Suppressor macrophage treated with lipopolysaccharide for 1 hour (primary cell): ENCODE measurements around the gene TMEM140.

Experiments used
- DNase-seq, 3 donors: peaks; one replicate each; pipeline ENCODE4 v3.0.0-alpha.2; 2020 to 2022

TMEM140 gene

GRCh38 chr7:135175931-135176330 lies 28.1 kb downstream of the TMEM140 start:
- DNase-seq: no peak

GRCh38 chr7:135177028-135177696 lies 29.3 kb downstream of the TMEM140 start:
- DNase-seq: no peak

GRCh38 chr7:135178364-135178763 lies 30.5 kb downstream of the TMEM140 start:
- DNase-seq: no peak

- DNase-seq: no peak
Measured at GRCh38 chr7:135179321-135179925, 31.6 kb downstream of the TMEM140 start.

GRCh38 chr7:135180122-135180521 lies 32.2 kb downstream of the TMEM140 start:
- no peak for DNase-seq

GRCh38 chr7:135181261-135181928 lies 33.5 kb downstream of the TMEM140 start:
- no peak for DNase-seq

- DNase-seq: no peak
Measured at GRCh38 chr7:135181929-135182678, 34.2 kb downstream of the TMEM140 start.

GRCh38 chr7:135183478-135183877 lies 35.6 kb downstream of the TMEM140 start:
- no peak for DNase-seq

- DNase-seq: no peak
Measured at GRCh38 chr7:135184254-135184841, 36.5 kb downstream of the TMEM140 start.

- no peak for DNase-seq
Measured at GRCh38 chr7:135185471-135186260, 37.8 kb downstream of the TMEM140 start.

- DNase-seq: no peak
Measured at GRCh38 chr7:135186261-135186540, 38.3 kb downstream of the TMEM140 start.

- DNase-seq: no peak
Measured at GRCh38 chr7:135186841-135187253, 39.0 kb downstream of the TMEM140 start.

GRCh38 chr7:135188298-135188984 lies 40.6 kb downstream of the TMEM140 start:
- DNase-seq: no peak

- no peak for DNase-seq
Measured at GRCh38 chr7:135189221-135189662, 41.4 kb downstream of the TMEM140 start.

GRCh38 chr7:135189961-135190360 lies 42.1 kb downstream of the TMEM140 start:
- no peak for DNase-seq

GRCh38 chr7:135190703-135191102 lies 42.8 kb downstream of the TMEM140 start:
- no peak for DNase-seq

GRCh38 chr7:135192914-135193536 lies 45.2 kb downstream of the TMEM140 start:
- DNase-seq: no peak

GRCh38 chr7:135193615-135194081 lies 45.8 kb downstream of the TMEM140 start:
- DNase-seq: no peak

GRCh38 chr7:135194494-135195095 lies 46.7 kb downstream of the TMEM140 start:
- peak; percentile 36 to 44 (median 39) for DNase-seq

GRCh38 chr7:135195156-135195555 lies 47.3 kb downstream of the TMEM140 start:
- DNase-seq: no peak
